Gastrocnemius medialis (tissue), 4 donors: ENCODE measurements around the gene ROBO1.

Source experiments
- POLR2A ChIP-seq, 2 donors: fragments of 450-650 bp; IDR thresholded peaks; one replicate each; pipeline ENCODE4 v1.6.1; 2017; ENCODE audit warnings: antibody characterized with exemption in 2 of 2, mild to moderate bottlenecking in 2 of 2, moderate library complexity in 2 of 2
- TF ChIP-seq, protein P1 (sequence below), 5 experiments: fragments of 450-650 bp in 3 of 5; fragments of 200-600 bp in 2 of 5; sonication (generic) in 2 of 5; IDR thresholded peaks in 4 of 5; conservative IDR thresholded peaks in 1 of 5; 1 replicate in 4 of 5; 2 replicates in 1 of 5; pipeline ENCODE4 v1.5.1; 2016 to 2019; ENCODE audit warnings: antibody characterized with exemption in 5 of 5, mild to moderate bottlenecking in 3 of 5, moderate library complexity in 3 of 5

DNA sequence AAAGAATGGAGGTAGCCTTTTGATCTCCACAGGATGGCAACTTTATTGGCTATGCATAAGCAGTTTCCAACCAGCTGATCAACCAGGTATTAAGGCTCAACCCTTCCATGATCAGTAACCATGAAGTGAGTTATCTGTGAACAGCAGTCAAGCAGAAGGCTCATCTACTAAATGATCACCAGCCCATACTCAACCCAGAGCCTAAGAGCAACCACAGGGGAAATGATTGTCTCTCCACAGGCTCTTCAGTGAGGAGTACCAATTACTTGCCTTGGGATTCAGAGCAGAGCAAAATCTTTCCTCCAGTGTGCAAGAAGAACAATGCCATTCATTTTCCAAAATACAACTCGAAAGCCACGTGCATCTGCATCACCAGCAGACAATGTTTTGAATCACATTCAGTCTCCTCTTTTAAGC, 754.8 kb downstream of the ROBO1 start:
- TF ChIP-seq, protein P1, sequence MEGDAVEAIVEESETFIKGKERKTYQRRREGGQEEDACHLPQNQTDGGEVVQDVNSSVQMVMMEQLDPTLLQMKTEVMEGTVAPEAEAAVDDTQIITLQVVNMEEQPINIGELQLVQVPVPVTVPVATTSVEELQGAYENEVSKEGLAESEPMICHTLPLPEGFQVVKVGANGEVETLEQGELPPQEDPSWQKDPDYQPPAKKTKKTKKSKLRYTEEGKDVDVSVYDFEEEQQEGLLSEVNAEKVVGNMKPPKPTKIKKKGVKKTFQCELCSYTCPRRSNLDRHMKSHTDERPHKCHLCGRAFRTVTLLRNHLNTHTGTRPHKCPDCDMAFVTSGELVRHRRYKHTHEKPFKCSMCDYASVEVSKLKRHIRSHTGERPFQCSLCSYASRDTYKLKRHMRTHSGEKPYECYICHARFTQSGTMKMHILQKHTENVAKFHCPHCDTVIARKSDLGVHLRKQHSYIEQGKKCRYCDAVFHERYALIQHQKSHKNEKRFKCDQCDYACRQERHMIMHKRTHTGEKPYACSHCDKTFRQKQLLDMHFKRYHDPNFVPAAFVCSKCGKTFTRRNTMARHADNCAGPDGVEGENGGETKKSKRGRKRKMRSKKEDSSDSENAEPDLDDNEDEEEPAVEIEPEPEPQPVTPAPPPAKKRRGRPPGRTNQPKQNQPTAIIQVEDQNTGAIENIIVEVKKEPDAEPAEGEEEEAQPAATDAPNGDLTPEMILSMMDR (IDR thresholded peaks at IDR 0.05 in 4 of 5, conservative IDR thresholded peaks at IDR 0.05 in 1 of 5) = no peak
- TF ChIP-seq POLR2A (IDR thresholded peaks at IDR 0.05) = no peak
